CD4-positive, alpha-beta T cell treated with Interleukin-10 for 1 hour (primary cell): ENCODE measurements around the gene CAMTA1.
"Not testable (repeated sequence)": the region's sequence is repeated elsewhere in the genome, so short reads cannot be mapped to it uniquely, and the experiment has no call there.

Experiments used
- DNase-seq: peaks from one replicate; pipeline ENCODE4 v3.0.0-alpha.2; 2020

The CAMTA1 gene

GRCh38 chr1:7588457-7588827, 803.2 kb downstream of the CAMTA1 start:
- no peak for DNase-seq

GRCh38 chr1:7589080-7589735, 804.0 kb downstream of the CAMTA1 start:
- DNase-seq = no peak

GRCh38 chr1:7589774-7590425, 804.6 kb downstream of the CAMTA1 start:
- DNase-seq = no peak

- no peak for DNase-seq
Measured at GRCh38 chr1:7590426-7590790, 805.2 kb downstream of the CAMTA1 start.

GRCh38 chr1:7591565-7591964, 806.3 kb downstream of the CAMTA1 start:
- DNase-seq = no peak

- DNase-seq = no peak
Measured at GRCh38 chr1:7592120-7592798, 807.0 kb downstream of the CAMTA1 start.

GRCh38 chr1:7594002-7594713, 808.9 kb downstream of the CAMTA1 start:
- no peak for DNase-seq

GRCh38 chr1:7594714-7595295, 809.6 kb downstream of the CAMTA1 start:
- DNase-seq = no peak

GRCh38 chr1:7595336-7595735, 810.1 kb downstream of the CAMTA1 start:
- no peak for DNase-seq

GRCh38 chr1:7596126-7596965, 811.1 kb downstream of the CAMTA1 start:
- no peak for DNase-seq

- DNase-seq = not testable (repeated sequence)
Measured at GRCh38 chr1:7598058-7598457, 812.8 kb downstream of the CAMTA1 start.

- DNase-seq = not testable (repeated sequence)
Measured at GRCh38 chr1:7604906-7605305, 819.7 kb downstream of the CAMTA1 start.

- no peak for DNase-seq
Measured at GRCh38 chr1:7606096-7606495, 820.8 kb downstream of the CAMTA1 start.

GRCh38 chr1:7607097-7607496, 821.8 kb downstream of the CAMTA1 start:
- no peak for DNase-seq

GRCh38 chr1:7608628-7609305, 823.5 kb downstream of the CAMTA1 start:
- no peak for DNase-seq

GRCh38 chr1:7609311-7609994, 824.2 kb downstream of the CAMTA1 start:
- DNase-seq = no peak

- no peak for DNase-seq
Measured at GRCh38 chr1:7610106-7610731, 825.0 kb downstream of the CAMTA1 start.

GRCh38 chr1:7610936-7611335, 825.7 kb downstream of the CAMTA1 start:
- no peak for DNase-seq

GRCh38 chr1:7611421-7612010, 826.3 kb downstream of the CAMTA1 start:
- no peak for DNase-seq
